ENCODE data around the gene P2RY8.
"Not testable (repeated sequence)": the region's sequence is repeated elsewhere in the genome, so short reads cannot be mapped to it uniquely, and the experiment has no call there.

Gene P2RY8

GRCh38 chrX:1488745-1489144 lies 48.2 kb downstream of the P2RY8 start:
- DNase-seq, result no peak

- no peak for DNase-seq
These were observed 48.8 kb downstream of the P2RY8 start for GRCh38 chrX:1488141-1488540.

DNA sequence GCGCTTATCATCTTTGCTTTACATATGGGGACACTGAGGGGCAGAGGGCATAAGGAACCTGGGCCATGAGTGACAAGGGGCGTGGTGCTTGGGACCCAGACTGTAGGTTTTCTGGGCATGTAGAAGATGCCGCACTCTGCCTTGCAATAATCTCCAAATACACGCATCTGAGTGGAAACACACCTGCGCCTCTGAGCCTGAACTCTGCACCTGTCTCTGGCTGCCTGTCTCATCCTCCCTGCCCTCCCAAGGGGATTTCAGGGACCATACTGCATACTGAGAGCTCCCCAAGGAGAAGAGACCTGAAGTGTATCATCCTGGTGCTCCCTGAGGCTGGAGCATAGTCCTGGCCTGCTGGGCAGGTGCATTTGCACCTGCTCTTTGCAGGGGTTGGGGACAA lies 49.6 kb downstream of the P2RY8 start:
- DNase-seq, result no peak

GRCh38 chrX:1486749-1487361 lies 50.1 kb downstream of the P2RY8 start:
- DNase-seq, result no peak

DNA sequence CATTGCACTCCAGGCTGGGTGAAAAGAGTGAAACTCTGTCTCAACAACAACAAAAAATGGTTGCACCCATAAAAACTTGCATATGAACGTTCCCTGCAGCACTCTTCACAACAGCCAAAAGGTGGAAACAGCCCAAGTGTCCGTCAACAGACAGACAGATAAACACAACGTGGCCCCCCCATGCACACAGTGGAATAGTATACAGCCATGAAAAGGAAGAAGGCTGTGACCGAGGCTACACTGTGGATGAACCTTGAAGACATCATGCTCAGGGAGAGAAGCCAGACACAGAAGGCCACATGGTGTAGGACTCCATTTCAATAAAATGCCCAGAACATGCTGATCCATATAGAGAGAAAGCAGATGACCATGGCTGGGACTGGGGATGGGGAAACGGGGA lies 50.8 kb downstream of the P2RY8 start:
- no peak for DNase-seq

- no peak for DNase-seq
These were observed 52.0 kb downstream of the P2RY8 start for GRCh38 chrX:1485033-1485432.

DNA sequence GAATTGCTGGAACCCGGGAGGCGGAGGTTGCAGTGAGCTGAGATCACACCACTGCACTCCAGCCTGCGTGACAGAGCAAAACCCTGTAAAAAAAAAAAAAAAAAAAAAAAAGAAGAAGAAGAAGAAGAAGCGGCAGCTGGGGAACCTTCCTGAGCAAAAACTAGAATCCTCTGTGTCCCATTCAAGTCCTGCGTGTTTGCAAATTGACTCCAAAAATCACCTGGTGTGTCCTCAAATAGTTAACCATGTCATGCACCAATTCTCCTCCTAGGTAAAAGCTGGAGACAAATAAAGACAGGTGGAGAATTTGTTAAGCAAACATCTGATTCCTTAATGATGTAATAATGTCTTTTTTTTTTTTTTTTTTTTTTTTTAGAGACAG lies 52.4 kb downstream of the P2RY8 start:
- no peak for DNase-seq

DNA sequence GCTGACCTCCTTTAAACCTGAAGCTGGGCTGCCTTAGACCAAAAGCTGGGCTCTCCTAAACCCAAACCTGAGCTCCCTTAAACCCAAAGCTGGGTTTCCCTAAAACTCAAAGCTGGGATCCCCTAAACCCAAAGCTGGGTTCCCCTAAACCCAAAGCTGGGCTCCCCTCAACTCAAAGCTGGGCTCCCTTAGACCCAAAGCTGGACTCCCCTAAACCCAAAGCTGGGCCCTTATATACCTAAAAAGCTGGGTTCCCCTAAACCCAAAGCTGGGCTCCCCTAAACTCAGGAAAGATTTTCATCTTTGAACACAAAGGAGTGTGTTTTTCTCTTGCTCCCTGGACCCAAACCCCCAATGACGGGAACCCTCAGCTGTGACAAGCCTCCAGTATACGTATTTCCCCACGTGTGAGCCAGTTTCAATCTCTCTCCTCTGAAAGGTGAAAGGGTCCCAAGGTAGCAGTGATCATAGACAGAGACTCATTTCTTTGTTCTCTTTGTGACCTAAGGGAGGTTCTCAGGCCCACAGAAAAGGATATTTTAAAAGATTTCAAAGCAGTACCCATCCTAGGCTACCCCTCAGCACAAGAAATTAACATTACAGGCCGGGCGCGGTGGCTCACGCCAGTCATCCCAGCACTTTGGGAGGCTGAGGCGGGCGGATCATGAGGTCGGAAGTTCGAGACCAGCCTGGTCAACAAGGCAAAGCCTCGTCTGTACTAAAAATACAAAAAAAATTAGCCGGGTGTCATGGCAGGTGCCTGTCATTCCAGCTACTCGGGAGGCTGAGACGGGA lies 52.9 kb downstream of the P2RY8 start:
- DNase-seq, result no peak

DNA sequence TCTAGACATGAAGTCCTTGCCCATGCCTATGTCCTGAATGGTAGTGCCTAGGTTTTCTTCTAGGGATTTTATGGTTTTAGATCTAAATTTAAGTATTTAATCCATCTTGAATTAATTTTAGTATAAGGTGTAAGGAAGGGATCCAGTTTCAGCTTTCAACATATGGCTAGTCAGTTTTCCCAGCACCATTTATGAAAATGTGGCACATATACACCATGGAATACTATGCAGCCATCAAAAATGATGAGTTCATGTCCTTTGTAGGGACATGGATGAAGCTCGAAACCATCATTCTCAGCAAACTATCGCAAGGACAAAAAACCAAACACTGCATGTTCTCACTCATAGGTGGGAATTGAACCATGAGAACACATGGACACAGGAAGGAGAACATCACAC lies 54.5 kb downstream of the P2RY8 start:
- DNase-seq, result not testable (repeated sequence)

- no peak for DNase-seq
These were observed 55.1 kb downstream of the P2RY8 start for GRCh38 chrX:1481636-1482529.

DNA sequence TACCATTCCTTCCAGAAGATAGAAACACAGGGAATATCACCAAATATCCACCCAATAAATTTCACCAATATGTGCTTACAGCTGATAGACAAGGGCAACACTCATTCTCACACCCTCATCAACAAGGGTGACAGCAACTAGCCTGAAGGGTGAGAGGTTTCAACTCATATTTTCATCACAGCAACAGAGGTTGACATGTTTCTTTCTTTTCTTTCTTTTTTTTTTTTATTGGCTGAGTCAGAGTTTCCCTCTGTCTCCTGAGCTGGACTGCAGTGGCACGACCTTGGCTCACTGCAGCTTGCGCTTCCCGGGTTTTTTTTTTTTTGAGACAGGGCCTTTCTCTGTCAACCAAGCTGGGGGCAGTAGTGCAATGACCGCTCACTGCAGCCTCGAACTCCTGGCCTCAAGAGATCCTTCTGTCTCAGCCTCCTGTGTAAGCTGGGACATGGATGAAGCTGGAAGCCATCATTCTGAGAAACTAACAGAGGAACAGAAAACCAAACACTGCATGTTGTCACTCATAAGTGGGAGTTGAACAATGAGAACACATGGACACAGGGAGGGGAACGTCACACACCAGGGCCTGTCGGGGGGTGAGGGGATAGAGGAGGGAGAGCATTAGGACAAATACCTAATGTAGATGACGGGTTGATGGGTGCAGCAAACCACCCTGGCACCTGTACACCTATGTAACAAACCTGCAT lies 56.8 kb downstream of the P2RY8 start:
- no peak for DNase-seq

GRCh38 chrX:1477801-1478458 lies 59.1 kb downstream of the P2RY8 start:
- DNase-seq, result no peak

DNA sequence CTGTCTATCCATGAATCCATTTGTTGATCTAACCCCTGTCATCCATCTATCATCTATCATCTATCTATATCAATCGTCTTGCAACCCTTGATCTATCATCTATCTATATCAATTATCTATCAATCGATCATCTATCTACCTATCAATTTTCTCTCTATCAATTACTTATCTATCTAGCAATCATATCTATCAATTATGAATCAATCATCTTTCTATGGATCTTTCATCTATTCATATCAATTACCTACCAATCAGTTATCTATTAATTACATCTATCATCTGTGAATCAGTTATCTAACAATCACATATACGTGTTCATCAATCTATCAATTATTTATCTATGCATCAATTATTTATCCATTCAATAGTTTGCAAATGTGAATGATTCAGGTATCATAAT lies 59.8 kb downstream of the P2RY8 start:
- no peak for DNase-seq

DNA sequence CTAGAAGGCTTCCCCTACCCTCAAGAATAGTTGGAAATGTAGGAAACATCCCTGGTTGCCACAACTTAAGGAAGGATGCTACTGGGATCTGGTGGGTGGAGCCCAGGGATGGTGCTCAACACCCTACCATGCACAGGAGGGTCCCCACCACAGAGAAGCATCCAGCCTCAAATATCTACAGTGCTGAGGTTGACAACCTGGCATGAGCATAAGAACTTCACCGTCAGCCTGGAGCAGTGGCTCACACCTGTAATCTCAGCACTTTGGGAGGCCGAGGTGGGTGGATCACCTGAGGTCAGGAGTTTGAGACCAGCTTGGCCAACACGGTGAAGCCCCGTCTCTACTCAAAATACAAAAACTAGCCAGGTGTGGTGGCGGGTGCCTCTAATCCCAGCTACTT lies 60.3 kb downstream of the P2RY8 start:
- DNase-seq, result no peak

GRCh38 chrX:1475881-1476280 lies 61.1 kb downstream of the P2RY8 start:
- DNase-seq, result no peak

- DNase-seq, result no peak
These were observed 61.5 kb downstream of the P2RY8 start for GRCh38 chrX:1475481-1475880.

DNA sequence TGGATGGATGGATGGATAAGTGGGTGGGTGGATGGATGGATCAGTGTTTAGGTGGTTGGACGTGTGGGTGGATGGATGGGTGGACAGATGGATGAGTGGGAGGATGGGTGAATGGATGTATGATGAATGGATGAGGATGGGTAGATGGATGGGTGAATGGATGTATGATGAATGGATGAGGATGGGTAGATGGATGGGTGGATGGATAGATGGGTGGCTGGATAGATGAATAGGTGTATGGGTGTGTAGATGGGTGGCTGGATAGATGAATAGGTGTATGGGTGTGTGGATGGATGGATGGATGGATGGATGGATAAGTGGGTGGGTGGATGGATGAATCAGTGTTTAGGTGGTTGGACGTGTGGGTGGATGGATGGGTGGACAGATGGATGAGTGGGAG lies 62.4 kb downstream of the P2RY8 start:
- DNase-seq, result not testable (repeated sequence)

- no peak for DNase-seq
These were observed 64.0 kb downstream of the P2RY8 start for GRCh38 chrX:1472975-1473374.

GRCh38 chrX:1468250-1468772 lies 68.7 kb downstream of the P2RY8 start:
- DNase-seq, result no peak

DNA sequence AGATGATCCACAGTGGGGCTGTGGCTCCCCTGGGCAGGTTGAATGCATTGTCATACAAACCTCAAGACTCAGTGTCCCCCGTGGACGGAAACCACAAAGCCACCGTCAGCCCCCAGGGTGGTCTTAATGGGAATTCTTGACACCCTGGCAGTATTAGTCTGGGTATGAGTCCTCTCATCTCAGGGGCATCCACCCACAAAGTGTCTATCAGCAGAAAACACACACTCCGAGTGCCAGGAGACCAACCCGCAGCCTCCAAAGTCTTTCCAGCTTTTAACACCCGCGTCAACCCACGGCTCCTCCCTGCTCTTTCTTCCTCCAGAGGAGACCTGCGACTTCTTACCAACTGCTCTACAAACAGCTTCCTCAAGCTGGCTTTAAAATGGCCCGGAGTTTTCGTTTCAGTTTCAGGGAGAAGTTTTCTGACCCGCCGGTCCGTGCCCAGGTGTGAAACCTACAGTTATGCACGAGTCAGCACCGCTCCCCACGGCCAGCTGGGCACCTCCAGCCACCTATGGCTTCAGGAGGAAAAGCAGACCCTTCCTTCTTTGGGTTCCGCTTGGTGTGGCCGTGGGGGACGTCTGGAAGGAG lies 69.9 kb downstream of the P2RY8 start:
- no peak for DNase-seq
